GM21529 (cell line): ENCODE measurements around the gene TAF15.

Experiments
- ATAC-seq: cut with Tn5 transposase; IDR thresholded peaks from one replicate; pipeline ENCODE4 v1.9.1; 2021; ENCODE audit not compliant: unreplicated experiment

The TAF15 gene

DNA sequence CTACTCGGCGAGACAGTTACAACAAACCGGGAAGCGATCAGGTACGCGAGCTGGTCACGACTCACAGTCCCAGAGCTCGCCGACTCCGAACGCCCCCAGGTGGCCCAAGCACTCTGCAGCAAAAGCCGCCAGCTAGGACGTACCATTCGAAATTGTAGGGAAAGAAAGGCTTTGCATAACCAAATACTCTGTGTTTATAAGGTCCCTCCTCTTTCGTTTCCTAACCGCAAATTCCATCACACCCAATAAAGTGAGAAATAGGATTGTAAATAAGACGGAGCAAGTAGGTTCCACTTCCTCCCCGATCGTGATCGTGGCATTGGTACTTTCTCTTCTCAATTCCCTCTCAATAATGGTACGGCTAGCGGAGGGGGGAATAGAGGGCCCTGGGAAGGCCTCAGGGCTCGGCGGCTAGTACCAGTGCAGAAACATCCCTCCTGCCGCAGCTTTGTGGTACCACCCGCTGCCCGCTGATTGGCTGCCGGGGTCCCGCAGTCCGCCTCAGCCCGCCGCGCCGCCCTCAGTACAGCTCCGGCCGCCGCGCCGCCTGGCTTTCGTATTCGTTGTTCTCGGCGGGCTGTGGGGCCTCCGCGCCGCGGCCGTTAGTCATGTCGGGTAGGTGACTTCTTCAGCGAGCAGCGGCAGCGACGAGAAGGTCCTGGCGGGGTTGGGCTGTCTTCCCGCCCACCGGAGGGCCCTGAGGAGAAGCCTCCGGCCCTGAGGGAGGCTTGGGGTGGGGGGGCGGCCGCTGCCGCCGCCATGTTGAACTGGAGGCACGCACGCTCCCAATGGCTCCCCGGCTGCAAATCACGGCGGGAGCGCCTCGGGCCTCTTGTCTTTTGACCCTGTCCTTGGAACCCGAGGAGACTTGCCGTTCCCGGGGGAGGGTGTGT lies at the start of gene TAF15:
Gene TAF15, plus strand, starts transcription at position 523 of the 893 bp plus-strand sequence. Its CDS starts 86 bp downstream, at position 609.
- ATAC-seq, result peak; percentile 89

- ATAC-seq, result no peak
These were observed 48.7 kb upstream of the TAF15 start, which contains the start of gene C17orf50 for GRCh38 chr17:35760587-35760986. TSS of gene C17orf50 (plus strand) at chr17:35760887. CDS start at chr17:35760942, 55 bp downstream.

- ATAC-seq, result no peak
These were observed 47.7 kb upstream of the TAF15 start for GRCh38 chr17:35761601-35762000.

DNA sequence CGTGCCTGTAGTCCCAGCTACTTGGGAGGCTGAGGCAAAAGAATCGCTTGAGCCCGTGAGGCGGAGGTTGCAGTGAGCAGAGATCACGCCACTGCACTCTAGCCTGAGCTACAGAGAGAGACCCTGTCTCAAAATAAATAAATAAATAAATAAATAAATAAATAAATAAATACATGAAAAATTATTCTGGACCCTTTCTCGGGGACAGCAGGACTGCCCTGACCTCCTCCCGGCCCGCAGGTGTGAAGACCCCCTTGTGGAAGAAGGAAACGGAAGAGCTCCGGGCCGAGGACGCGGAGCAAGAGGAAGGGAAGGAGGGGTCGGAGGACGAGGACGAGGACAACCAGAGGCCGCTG lies 45.5 kb upstream of the TAF15 start:
- ATAC-seq, result no peak

DNA sequence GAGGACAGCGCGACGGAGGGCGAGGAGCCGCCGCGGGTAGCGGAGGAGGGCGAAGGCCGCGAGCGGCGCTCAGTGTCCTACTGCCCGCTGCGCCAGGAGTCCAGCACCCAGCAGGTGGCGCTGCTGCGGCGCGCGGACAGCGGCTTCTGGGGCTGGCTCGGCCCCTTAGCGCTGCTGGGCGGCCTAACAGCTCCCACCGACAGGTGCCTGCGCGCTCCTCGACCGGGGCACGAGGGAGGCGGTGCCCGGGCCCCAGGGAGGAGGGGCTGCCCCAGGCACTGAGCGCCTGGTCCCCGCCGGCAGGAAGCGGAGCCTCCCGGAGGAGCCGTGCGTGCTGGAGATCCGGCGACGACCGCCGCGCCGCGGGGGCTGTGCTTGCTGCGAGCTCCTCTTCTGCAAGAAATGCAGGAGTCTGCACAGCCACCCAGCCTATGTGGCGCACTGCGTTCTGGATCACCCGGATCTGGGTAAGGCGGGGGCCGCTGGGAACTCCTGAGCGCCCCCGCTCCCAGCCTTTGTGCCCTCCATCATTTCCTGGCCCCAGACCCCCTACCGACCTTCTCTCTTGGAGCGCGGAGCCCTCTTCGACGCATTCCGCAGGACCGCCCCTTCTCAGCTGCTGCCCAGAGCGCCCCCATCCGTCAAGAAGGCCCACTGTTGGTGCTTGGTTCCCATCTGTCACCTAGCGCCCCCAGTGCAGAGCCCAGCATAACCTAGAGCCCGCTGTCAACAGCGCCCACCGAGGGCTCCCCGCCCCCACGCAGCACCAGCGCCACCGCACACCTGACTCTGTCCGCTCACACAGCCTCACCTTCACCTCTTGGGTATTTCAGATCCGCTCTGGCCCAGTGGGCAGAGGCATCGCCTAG lies 44.9 kb upstream of the TAF15 start:
- ATAC-seq, result peak; percentile 77

DNA sequence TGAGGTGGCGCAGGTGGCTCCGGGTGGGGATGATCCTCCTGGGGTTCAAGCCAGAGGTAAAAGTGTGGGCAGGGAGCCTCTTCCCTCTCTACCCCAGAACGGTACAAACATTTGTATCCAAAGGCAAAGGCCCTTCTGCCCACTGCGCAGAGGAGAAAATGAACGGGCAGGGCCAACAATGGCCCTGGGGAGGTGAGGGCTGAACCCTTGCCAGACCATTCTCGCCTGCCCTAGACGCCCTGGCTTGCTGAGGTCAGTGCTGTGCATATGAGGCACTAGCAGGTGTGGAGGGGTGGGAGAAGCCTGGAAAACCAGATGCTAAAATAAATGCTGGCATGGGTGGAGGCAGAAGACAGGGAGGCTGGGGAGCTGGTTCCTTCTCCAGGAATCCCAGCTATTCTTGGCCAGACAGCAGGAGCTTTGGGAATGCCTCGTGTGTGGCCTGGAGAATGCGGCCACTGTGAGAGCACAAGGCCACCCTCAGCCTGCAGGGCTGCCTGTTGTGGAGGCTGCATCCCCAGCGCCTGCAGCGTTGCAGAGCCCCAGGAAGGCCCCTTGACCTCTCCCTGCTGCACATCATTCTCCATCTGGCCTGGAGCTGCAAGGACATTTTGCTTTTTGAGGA lies 44.1 kb upstream of the TAF15 start:
- ATAC-seq, result no peak

GRCh38 chr17:35765756-35766488 lies 43.4 kb upstream of the TAF15 start:
- ATAC-seq, result no peak

- no peak for ATAC-seq
These were observed 42.8 kb upstream of the TAF15 start for GRCh38 chr17:35766489-35766877.

DNA sequence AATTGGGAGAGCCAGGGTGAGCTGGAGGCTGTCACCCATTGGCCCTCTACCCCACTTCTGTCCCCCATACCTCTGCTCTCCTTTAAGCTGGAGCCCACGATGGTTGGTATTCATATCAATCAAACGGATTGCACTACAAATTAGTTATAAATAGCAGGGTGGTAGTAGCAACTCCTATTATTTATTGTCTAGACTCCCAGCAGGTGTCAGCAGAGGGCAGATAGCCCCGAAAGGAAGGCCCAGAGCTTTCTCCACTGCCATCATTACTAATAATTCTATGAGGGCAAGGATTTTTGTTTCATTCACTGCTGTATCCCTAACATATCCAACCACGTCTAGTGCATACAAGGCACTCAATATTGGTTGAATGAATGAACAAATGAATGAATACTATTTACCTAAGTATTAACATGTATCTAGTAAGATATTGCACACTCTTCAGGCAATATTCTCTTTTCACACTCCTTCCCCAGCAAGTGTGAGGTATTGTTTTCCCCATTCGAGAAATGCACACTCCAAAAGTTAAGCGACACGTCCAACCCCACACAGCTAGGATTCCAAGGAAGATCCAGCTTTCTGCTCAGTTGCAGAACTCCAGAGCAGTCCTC lies 42.3 kb upstream of the TAF15 start:
- ATAC-seq, result no peak

DNA sequence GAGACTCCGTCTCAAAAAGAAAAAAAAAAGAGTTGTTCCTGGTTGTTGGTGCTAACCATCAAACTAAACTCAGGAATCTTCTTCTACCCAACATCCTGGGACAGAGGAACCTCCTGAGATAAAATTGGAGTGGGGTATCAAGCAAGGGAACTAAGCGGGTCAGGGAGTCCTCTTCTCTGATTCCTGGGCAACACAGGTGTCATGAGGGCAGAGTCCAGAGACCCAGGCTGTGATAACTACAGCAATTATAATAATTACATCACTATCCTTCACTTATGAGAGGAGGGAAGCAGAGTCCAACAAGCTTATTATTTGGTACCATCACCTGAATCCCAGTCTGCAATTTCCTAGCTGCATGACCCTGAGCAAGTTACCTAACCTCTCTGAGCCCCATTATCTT lies 40.5 kb upstream of the TAF15 start:
- ATAC-seq, result no peak

- ATAC-seq, result no peak
These were observed 39.3 kb upstream of the TAF15 start for GRCh38 chr17:35769895-35770486.

- no peak for ATAC-seq
These were observed 36.2 kb upstream of the TAF15 start for GRCh38 chr17:35773129-35773528.

GRCh38 chr17:35773679-35774425 lies 35.4 kb upstream of the TAF15 start:
- ATAC-seq, result no peak

DNA sequence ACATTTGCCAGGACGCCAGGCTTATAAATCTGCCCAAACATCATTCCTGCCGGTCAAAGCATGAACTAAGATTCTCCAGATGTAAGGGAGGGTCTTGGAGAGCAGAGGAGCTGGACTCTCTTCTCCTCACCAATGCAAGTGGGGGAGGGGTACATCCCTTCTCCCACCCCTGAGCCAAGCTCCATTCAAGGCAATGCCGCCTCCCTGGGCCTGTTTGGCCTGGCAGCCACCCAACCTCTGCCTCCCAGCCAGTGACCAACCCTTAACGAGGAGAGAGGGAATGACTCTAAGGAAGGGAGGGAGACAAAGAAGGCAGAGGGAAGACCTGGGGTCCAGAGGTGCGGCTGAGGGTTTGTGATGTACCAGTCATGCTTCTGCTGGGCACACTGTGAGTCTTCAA lies 34.8 kb upstream of the TAF15 start:
- ATAC-seq, result no peak

DNA sequence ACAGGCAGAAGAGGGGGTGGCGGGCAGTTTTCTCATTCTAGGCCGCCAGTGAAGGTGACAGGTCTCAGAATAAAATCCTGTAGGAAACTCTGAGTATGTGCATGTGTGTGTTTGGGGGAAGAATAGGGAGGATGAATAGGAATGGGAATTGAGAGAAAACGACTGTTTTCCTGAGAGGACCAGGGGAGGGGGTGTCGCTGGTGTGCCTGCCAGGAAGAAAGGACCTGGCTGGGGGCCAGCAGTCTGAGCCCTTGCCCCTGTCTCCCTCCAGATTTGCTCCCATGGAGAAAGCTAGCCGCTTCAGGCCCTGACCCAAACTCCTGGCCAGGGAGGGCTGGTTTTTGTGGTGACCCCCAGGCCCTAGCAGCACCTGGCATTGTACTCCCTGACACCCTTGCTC lies 34.2 kb upstream of the TAF15 start:
- ATAC-seq, result no peak

DNA sequence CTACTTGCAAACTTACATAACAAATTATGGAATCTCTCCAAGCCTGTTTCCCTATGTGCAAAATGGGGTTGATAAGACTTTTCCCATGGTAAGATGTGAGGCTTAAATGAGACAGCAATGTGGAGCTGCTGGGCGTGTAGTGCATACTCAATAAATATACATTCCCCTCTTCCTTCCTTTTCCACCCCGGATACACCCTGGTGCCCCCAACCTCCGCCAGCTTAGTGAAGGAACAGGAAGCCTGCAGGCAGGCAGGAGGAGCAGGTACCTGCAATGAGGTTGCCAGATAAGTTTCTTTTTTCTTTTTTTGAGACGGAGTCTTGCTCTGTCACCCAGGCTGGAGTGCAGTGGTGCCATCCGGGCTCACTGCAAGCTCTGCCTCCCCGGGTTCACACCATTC lies 33.7 kb upstream of the TAF15 start:
- no peak for ATAC-seq

DNA sequence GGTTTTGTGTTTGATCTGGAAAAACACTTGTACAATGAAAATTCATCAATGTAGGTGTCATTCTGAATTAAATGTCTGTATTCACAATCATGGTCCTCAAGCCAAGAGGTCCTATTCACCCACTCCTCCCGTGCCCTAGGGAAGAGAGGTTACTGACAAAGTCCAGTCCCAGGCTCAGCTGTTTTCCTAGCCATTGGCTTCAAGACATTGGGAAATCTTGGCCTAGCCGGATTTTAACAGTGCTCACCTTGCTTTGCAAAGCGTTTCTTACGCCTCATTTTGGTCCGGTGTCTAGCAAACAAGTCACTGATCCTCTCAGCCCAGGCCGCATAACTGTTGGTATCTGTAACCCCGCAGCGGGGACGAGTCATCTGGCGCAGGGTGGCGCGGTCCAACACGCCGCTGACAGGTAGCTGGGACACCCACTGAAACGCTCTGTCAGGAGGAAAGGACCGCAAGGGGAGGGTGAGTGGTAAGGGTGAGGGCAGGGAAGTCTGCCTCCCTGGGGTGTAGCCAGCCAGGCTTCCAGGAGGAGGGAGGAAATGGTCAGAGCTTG lies 30.6 kb upstream of the TAF15 start:
- no peak for ATAC-seq

- ATAC-seq, result no peak
These were observed 28.3 kb upstream of the TAF15 start for GRCh38 chr17:35780950-35781349.

- ATAC-seq, result no peak
These were observed 24.4 kb upstream of the TAF15 start for GRCh38 chr17:35784895-35785294.
